ENCODE measurements around the gene ATP6V0A1.

ATP6V0A1 gene

DNA sequence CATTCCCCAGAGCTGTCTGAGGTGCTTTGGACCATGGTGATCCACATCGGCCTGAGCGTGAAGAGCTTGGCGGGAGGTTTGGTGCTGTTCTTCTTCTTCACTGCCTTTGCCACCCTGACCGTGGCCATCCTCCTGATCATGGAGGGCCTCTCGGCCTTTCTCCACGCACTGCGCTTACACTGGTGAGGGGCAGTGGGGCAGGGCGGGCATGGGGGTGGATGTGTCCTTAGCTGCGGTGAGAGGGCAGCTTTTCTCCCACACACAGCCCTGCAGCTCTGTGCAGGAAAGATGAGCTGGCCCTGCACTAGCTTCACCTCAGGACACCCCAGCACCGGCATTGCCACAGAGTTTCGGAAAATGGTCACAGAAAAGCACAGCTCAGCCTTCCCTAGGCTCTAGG, 55.6 kb downstream of the ATP6V0A1 start:
- no peak for TF ChIP-seq ZNF274 (IDR thresholded peaks at IDR 0.05; ENCODE audit: low read depth, low read length)
- no peak overlapping the region for H3K4me3 ChIP-seq (ENCODE audit: low read length)

GRCh38 chr17:42514867-42515266, 56.2 kb downstream of the ATP6V0A1 start:
- TF ChIP-seq ZNF274 (IDR thresholded peaks at IDR 0.05; ENCODE audit: low read depth, low read length) = no peak
- H3K4me3 ChIP-seq (ENCODE audit: low read length) = no peak overlapping the region

DNA sequence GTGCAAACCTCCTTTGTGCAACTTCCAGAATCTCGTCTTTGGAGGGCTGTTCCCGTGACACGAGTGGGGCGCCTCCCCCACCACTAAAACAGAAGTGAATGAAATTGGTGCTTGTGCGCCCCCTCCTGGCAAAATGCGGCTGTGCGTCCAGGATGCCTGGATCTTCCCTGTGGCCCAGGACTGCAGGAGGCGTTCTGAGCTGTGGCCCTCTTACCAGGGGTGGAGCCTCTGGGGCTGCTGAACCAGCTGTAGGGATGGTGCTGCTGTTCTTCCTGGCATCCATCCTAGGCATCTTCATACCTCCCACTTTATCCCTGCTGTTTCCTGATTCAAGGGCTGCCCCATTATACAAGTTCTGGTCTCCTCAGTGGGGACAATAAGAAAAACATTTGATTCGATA, 58.8 kb downstream of the ATP6V0A1 start:
- TF ChIP-seq ZNF274 (IDR thresholded peaks at IDR 0.05; ENCODE audit: low read depth, low read length) = no peak

GRCh38 chr17:42518046-42518754, 59.5 kb downstream of the ATP6V0A1 start:
- H3K4me3 ChIP-seq (ENCODE audit: low read length) = no peak overlapping the region

More for the DNA sequence above, 58.8 kb downstream of the ATP6V0A1 start:
- no peak overlapping the region for H3K4me3 ChIP-seq (ENCODE audit: low read length)

GRCh38 chr17:42518755-42519545, 60.3 kb downstream of the ATP6V0A1 start:
- TF ChIP-seq ZNF274 (IDR thresholded peaks at IDR 0.05; ENCODE audit: low read depth, low read length) = no peak
- H3K4me3 ChIP-seq (ENCODE audit: low read length) = no peak overlapping the region

More at GRCh38 chr17:42518046-42518754, 59.5 kb downstream of the ATP6V0A1 start:
- no peak for TF ChIP-seq ZNF274 (IDR thresholded peaks at IDR 0.05; ENCODE audit: low read depth, low read length)

DNA sequence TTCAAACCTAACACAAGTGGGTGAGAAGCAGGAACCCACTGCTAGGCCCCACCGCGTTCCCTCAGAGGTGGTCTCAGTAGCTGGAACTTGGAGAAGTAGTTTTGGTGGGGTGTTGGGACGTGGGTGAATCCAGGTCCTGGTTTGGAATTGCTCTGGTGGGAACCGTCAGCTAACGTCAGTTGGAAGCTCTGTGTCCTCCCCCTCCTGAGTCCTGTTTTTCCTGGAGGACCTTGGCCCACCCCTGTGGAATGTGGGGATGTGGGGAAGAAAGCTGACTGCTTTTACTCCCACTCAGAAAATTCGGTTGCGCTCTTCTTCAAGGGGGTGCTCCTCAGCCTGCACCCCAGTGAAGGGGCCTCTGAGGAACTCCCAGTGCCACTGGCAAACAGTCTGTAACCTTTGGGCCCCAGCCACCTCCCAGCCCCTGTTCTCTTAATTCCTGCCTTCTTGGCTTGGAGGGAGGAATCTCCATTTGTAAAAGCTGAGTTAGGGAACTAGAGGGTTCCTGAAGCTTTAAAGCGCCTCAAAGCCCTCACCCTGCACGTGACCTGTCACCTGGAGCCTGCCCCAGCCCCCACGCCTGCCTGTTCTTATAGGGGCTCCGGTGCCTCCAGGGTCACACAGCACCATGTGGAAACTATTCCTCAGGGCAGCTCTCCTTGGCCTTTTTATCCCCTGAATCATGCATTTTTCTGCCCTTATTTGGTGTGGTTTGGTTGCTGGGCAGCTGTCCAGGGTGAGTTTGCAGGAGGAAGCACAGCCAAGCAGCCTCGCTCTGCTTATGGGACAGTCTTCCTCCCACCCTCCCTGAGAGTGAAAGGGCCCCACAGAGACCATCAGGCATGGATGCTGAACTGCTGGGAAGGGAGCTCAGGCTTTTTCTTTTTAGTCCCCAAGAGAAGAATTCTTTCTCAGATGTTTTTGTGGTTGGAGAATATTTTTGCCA, 61.1 kb downstream of the ATP6V0A1 start:
- no peak overlapping the region for H3K4me3 ChIP-seq (ENCODE audit: low read length)
- TF ChIP-seq ZNF274 (IDR thresholded peaks at IDR 0.05; ENCODE audit: low read depth, low read length) = no peak

- no peak for TF ChIP-seq ZNF274 (IDR thresholded peaks at IDR 0.05; ENCODE audit: low read depth, low read length)
- no peak overlapping the region for H3K4me3 ChIP-seq (ENCODE audit: low read length)
Observed at GRCh38 chr17:42520540-42520951, 61.9 kb downstream of the ATP6V0A1 start.

GRCh38 chr17:42521036-42521435, 62.4 kb downstream of the ATP6V0A1 start:
- TF ChIP-seq ZNF274 (IDR thresholded peaks at IDR 0.05; ENCODE audit: low read depth, low read length) = no peak
- no peak overlapping the region for H3K4me3 ChIP-seq (ENCODE audit: low read length)

GRCh38 chr17:42521666-42522262, 63.1 kb downstream of the ATP6V0A1 start:
- no peak for TF ChIP-seq ZNF274 (IDR thresholded peaks at IDR 0.05; ENCODE audit: low read depth, low read length)
- no peak overlapping the region for H3K4me3 ChIP-seq (ENCODE audit: low read length)

DNA sequence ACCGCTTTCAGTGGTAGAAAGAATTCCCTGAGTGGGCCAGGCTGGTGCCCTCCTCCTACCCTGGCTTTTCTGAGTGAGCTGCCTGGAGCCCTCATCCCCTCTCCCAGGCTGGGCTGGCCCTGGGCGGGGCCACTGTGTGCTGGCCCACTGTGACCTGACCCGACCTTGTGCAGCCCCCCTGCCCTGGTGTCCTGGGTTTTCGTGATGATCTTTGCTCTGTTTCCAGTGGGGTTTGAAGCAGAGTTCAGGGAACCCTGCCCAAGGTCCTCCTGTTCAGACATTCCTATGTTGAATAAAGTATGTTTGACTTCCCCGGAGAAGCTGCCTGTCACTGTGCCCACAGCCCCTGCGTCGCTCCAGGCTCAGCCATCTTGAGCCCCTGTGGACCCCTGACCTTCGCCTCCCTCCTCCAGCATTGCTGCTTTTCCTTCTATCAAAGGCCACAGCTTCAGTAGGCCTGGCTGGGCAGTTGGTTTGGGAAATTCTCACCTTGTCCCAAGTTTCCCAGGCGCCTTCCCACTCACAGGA, 63.6 kb downstream of the ATP6V0A1 start:
- no peak for TF ChIP-seq ZNF274 (IDR thresholded peaks at IDR 0.05; ENCODE audit: low read depth, low read length)
- H3K4me3 ChIP-seq (ENCODE audit: low read length) = no peak overlapping the region

- H3K4me3 ChIP-seq (ENCODE audit: low read length) = no peak overlapping the region
- TF ChIP-seq ZNF274 (IDR thresholded peaks at IDR 0.05; ENCODE audit: low read depth, low read length) = no peak
Observed at GRCh38 chr17:42522798-42523278, 64.2 kb downstream of the ATP6V0A1 start.

- no peak overlapping the region for H3K4me3 ChIP-seq (ENCODE audit: low read length)
- TF ChIP-seq ZNF274 (IDR thresholded peaks at IDR 0.05; ENCODE audit: low read depth, low read length) = no peak
Observed at GRCh38 chr17:42525221-42525620, 66.5 kb downstream of the ATP6V0A1 start.

GRCh38 chr17:42526031-42526444, 67.4 kb downstream of the ATP6V0A1 start:
- no peak overlapping the region for H3K4me3 ChIP-seq (ENCODE audit: low read length)
- no peak for TF ChIP-seq ZNF274 (IDR thresholded peaks at IDR 0.05; ENCODE audit: low read depth, low read length)
